ENCODE measurements around the gene C1orf216. TPM values are rescaled to one million over a fixed set of nuclear protein-coding genes. Genes with fewer than 3 reads are reported as not detected.

Gene C1orf216
- total and polyA plus RNA-seq, 10 of the 15 experiments (the other 5 are each of a cell fraction or from before 2014, with no cell fraction given): 2.9 to 17.2 (median 11.3) TPM

GRCh38 chr1:35706846-35707600 is 11.7 kb downstream of the C1orf216 start:
- Histone ChIP-seq H3K79me2 (ENCODE audit: control insufficient read depth, insufficient read depth, low read length) (no peaks in the 10 kb centered on the region), H3K27me3 (replicated peaks in 1 of 2; ENCODE audit: control insufficient read depth in 2 of 2, insufficient read depth in 2 of 2, low read length in 1 of 2) (peaks cover 3 to 5% of the 10 kb centered on the region in 2 experiments; a peak in 2 of 4 replicates), H3K4me2 (ENCODE audit: control insufficient read depth, insufficient read depth) (peak overlapping the region; percentile 74), H3K9me3 (replicated peaks; ENCODE audit: control insufficient read depth, insufficient read depth, low read length) (no peaks in the 10 kb centered on the region), H3K4me1 (ENCODE audit: control insufficient read depth, insufficient read depth, low read length) (no peaks in the 10 kb centered on the region), H3K27ac (ENCODE audit: control insufficient read depth, insufficient read depth) (no peak overlapping the region), H4K20me1 (ENCODE audit: control insufficient read depth, insufficient read depth) (no peaks in the 10 kb centered on the region), H3K4me3 (peak overlapping the region; percentile 57; the same call in 1 of the 2 replicates), H2AFZ (ENCODE audit: control insufficient read depth, low read depth, low read length) (peak overlapping the region; percentile 19), H3K36me3 (ENCODE audit: control insufficient read depth in 2 of 2, insufficient read depth in 2 of 2, low read length in 1 of 2) (no peaks in the 10 kb centered on the region), H3K9ac (ENCODE audit: control insufficient read depth, insufficient read depth, low read length) (no peak overlapping the region)
- 41% methylated on average over 28 of the region's 29 CpGs for WGBS (ENCODE audit: insufficient coverage, insufficient replicate concordance, low lambda C conversion rate, missing lambda C conversion rate)
- CTCF ChIA-PET: interaction anchor here (0.6 to 1.4 kb wide), 2 partner anchors 9 to 155 kb away, joined by 3 to 8 read pairs; no protein-coding TSS in a partner anchor
- SMC1A ChIA-PET (ENCODE audit: uncharacterized antibody, unreplicated experiment): no interaction called here
- FAIRE-seq: no peak
- no peak for DNase-seq (ENCODE audit: low read depth, low spot score)
- no TSS peak for BruUV-seq (replicated peaks)
- no peak for TF ChIP-seq PML (IDR thresholded peaks at IDR 0.05; ENCODE audit: low read length)
- TF ChIP-seq CBFB (IDR thresholded peaks at IDR 0.05; ENCODE audit: low read depth): no peak
- no peak for TF ChIP-seq IRF4 (IDR thresholded peaks at IDR 0.05; ENCODE audit: low read depth, low read length)
- no peak for TF ChIP-seq NRF1 (conservative IDR thresholded peaks at IDR 0.05; ENCODE audit: low read depth, low read length)
- TF ChIP-seq LARP7 (IDR thresholded peaks at IDR 0.05): no peak
- TF ChIP-seq MAX (IDR thresholded peaks at IDR 0.05; ENCODE audit: low read depth, low read length): no peak
- in situ Hi-C loops (cut with MboI): no loop called here
- intact Hi-C loops (cut with micrococcal nuclease; ENCODE audit: unreplicated experiment): no loop called here
- ATAC-seq: peak; percentile 19; the same call in 2 of the 3 replicates
- POLR2A ChIA-PET: no interaction called here
- RAD21 ChIA-PET (ENCODE audit: unreplicated experiment): no interaction called here

- SMC1A ChIA-PET (ENCODE audit: uncharacterized antibody, unreplicated experiment): interaction anchor here (0.6 to 1.0 kb wide), 3 partner anchors 9 to 22 kb away, joined by 3 to 4 read pairs (median 3); no protein-coding TSS in a partner anchor
- H3K27ac ChIP-seq (ENCODE audit: control insufficient read depth, insufficient read depth): no peak overlapping the region
- no peaks in the 10 kb centered on the region for H3K9me3 ChIP-seq (replicated peaks; ENCODE audit: control insufficient read depth, insufficient read depth, low read length)
- no peaks in the 10 kb centered on the region for H3K4me1 ChIP-seq (ENCODE audit: control insufficient read depth, insufficient read depth, low read length)
- no peaks in the 10 kb centered on the region for H3K79me2 ChIP-seq (ENCODE audit: control insufficient read depth, insufficient read depth, low read length)
- WGBS (ENCODE audit: insufficient coverage, insufficient replicate concordance, low lambda C conversion rate, missing lambda C conversion rate): 34% methylated on average over 7 of the region's 7 CpGs
- no peak overlapping the region for H2AFZ ChIP-seq (ENCODE audit: control insufficient read depth, low read depth, low read length)
- no peak for FAIRE-seq
- peaks cover 1 to 15% of the 10 kb centered on the region in 2 experiments for H3K27me3 ChIP-seq (replicated peaks in 1 of 2; ENCODE audit: control insufficient read depth in 2 of 2, insufficient read depth in 2 of 2, low read length in 1 of 2)
- no peak for DNase-seq (ENCODE audit: low read depth, low spot score)
- RAD21 ChIA-PET (ENCODE audit: unreplicated experiment): interaction anchor here (0.7 kb wide), 1 partner anchor 802 kb away, joined by 3 read pairs; no protein-coding TSS in a partner anchor
- no peak for ATAC-seq
- no peak overlapping the region for H3K4me2 ChIP-seq (ENCODE audit: control insufficient read depth, insufficient read depth)
- no peaks in the 10 kb centered on the region for H3K36me3 ChIP-seq (ENCODE audit: control insufficient read depth in 2 of 2, insufficient read depth in 2 of 2, low read length in 1 of 2)
- H4K20me1 ChIP-seq (ENCODE audit: control insufficient read depth, insufficient read depth): no peaks in the 10 kb centered on the region
- POLR2A ChIA-PET: no interaction called here
- H3K9ac ChIP-seq (ENCODE audit: control insufficient read depth, insufficient read depth, low read length): no peak overlapping the region
- no peak overlapping the region for H3K4me3 ChIP-seq
- CTCF ChIA-PET: interaction anchor here (0.6 to 1.9 kb wide), 5 partner anchors 9 to 131 kb away, joined by 3 to 9 read pairs (median 4); no protein-coding TSS in a partner anchor
- in situ Hi-C loops (cut with MboI): no loop called here
- intact Hi-C loops (cut with micrococcal nuclease; ENCODE audit: unreplicated experiment): no loop called here
- no TSS peak for BruUV-seq (replicated peaks)
- TF ChIP-seq SRF (IDR thresholded peaks at IDR 0.05; ENCODE audit: low read depth in 2 of 2, low read length in 2 of 2) (no peak), RBBP5 (conservative IDR thresholded peaks at IDR 0.05) (no peak), E2F4 (IDR thresholded peaks at IDR 0.05; ENCODE audit: low read depth, low read length) (no peak), PAX5 (IDR thresholded peaks at IDR 0.05; ENCODE audit: borderline replicate concordance, low read depth, low read length) (no peak), SUPT20H (IDR thresholded peaks at IDR 0.05; ENCODE audit: borderline replicate concordance, control insufficient read depth, low read depth, low read length) (no peak), CREM (IDR thresholded peaks at IDR 0.05; ENCODE audit: low read depth) (no peak), NFXL1 (IDR thresholded peaks at IDR 0.05; ENCODE audit: borderline replicate concordance) (no peak), GABPA (IDR thresholded peaks at IDR 0.05; ENCODE audit: low read depth) (no peak), RB1 (IDR thresholded peaks at IDR 0.05; ENCODE audit: borderline replicate concordance) (no peak), FOS (IDR thresholded peaks at IDR 0.05; ENCODE audit: borderline replicate concordance, extremely low read depth, insufficient read length) (no peak), CHD1 (IDR thresholded peaks at IDR 0.05; ENCODE audit: low read depth, low read length) (no peak), EED (IDR thresholded peaks at IDR 0.05; ENCODE audit: low read depth) (no peak), RAD21 (IDR thresholded peaks at IDR 0.05; ENCODE audit: insufficient read depth, low read depth, low read length) (no peak)
Measured at GRCh38 chr1:35702508-35702907, 16.2 kb downstream of the C1orf216 start.
